NCI-H82 treated with DMSO at 0.1 percent for 48 hours (cell line): ENCODE results near the gene RNU7-1.

ENCODE experiments used
- DNase-seq: peaks from one replicate; lab custom pipeline; 2025; ENCODE audit not compliant: unreplicated experiment; lab: John Stamatoyannopoulos, UW

The RNU7-1 gene

DNA sequence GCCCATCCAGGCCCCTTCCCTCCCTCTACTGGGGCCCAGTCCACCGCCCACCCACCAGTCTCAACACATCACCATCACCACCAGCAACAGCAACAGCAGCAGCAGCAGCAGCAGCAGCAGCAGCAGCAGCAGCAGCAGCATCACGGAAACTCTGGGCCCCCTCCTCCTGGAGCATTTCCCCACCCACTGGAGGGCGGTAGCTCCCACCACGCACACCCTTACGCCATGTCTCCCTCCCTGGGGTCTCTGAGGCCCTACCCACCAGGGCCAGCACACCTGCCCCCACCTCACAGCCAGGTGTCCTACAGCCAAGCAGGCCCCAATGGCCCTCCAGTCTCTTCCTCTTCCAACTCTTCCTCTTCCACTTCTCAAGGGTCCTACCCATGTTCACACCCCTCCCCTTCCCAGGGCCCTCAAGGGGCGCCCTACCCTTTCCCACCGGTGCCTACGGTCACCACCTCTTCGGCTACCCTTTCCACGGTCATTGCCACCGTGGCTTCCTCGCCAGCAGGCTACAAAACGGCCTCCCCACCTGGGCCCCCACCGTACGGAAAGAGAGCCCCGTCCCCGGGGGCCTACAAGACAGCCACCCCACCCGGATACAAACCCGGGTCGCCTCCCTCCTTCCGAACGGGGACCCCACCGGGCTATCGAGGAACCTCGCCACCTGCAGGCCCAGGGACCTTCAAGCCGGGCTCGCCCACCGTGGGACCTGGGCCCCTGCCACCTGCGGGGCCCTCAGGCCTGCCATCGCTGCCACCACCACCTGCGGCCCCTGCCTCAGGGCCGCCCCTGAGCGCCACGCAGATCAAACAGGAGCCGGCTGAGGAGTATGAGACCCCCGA is 6.8 kb upstream of the RNU7-1 start:
- no peak for DNase-seq

DNA sequence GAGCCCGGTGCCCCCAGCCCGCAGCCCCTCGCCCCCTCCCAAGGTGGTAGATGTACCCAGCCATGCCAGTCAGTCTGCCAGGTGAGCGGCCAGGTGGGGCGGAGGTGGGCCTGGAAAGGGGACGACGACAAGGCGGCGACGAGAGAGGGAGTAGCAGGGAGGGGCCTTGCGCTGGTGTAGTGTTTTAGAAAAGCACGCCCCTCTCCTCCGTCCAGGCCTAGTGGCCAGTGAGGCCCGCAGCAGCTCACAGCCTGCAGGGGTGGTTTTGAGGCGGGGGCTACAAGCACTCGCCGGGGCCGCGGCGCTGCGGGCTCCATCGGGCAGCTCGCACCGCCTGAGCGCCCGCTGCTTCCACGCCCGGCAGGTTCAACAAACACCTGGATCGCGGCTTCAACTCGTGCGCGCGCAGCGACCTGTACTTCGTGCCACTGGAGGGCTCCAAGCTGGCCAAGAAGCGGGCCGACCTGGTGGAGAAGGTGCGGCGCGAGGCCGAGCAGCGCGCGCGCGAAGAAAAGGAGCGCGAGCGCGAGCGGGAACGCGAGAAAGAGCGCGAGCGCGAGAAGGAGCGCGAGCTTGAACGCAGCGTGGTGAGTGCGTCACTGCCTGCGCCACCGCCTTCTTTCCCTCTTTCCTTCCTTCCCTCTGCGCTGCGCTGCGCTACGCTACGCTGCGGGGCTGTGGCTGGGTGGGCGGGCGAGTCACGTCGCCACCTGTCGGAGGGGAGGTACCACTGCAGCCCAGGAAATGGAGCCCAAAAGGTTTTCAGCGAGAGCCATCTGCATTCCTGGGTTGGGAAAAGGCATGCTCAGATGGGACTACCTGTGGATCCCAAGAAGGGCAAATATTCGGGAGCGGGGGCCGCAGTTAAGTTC is 5.9 kb upstream of the RNU7-1 start:
- peak; percentile 91 for DNase-seq

DNA sequence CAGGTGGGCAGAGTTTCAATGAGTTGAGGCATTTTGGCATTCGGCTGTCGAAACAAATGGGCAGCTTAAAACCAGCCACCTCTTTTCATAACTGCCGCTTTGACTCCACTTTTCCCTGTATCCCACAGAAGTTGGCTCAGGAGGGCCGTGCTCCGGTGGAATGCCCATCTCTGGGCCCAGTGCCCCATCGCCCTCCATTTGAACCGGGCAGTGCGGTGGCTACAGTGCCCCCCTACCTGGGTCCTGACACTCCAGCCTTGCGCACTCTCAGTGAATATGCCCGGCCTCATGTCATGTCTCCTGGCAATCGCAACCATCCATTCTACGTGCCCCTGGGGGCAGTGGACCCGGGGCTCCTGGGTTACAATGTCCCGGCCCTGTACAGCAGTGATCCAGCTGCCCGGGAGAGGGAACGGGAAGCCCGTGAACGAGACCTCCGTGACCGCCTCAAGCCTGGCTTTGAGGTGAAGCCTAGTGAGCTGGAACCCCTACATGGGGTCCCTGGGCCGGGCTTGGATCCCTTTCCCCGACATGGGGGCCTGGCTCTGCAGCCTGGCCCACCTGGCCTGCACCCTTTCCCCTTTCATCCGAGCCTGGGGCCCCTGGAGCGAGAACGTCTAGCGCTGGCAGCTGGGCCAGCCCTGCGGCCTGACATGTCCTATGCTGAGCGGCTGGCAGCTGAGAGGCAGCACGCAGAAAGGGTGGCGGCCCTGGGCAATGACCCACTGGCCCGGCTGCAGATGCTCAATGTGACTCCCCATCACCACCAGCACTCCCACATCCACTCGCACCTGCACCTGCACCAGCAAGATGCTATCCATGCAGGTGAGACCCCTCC is 5.0 kb upstream of the RNU7-1 start:
- no peak for DNase-seq

DNA sequence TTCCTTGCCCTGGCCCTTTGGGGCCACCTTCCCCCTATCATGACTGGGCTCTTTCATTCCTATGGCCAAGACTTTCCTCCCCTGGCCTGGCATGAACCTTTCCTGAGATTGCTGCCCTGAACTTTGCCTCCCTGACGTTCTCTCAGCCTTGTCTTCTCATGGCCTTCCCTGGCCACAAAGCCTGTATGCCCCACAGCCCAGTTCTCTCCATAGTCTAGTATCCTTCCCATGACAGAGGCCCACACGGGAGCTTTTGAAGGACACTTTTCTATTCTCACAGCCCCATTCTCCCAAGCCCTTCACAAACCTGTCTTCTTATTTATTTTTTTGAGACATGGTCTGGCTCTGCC is 4.5 kb upstream of the RNU7-1 start:
- DNase-seq = no peak

DNA sequence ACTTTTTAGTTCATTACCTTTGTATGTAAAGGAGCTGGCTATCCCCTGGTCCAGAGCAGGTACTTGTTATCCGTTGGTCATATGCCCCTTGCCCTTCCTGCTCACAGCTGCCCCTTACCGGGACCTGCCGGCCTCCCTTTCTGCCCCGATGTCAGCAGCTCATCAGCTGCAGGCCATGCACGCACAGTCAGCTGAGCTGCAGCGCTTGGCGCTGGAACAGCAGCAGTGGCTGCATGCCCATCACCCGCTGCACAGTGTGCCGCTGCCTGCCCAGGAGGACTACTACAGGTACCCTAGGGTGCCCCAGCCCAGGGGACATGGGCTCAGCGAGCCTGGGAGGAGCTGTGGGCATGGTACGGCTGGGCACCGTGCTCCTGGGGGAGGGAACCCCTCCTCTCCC is 2.3 kb upstream of the RNU7-1 start:
- no peak for DNase-seq

DNA sequence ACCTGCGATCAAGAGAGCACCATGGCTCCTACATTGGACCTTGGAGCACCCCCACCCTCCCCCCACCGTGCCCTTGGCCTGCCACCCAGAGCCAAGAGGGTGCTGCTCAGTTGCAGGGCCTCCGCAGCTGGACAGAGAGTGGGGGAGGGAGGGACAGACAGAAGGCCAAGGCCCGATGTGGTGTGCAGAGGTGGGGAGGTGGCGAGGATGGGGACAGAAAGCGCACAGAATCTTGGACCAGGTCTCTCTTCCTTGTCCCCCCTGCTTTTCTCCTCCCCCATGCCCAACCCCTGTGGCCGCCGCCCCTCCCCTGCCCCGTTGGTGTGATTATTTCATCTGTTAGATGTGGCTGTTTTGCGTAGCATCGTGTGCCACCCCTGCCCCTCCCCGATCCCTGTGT is 1.8 kb upstream of the RNU7-1 start:
- no peak for DNase-seq

DNA sequence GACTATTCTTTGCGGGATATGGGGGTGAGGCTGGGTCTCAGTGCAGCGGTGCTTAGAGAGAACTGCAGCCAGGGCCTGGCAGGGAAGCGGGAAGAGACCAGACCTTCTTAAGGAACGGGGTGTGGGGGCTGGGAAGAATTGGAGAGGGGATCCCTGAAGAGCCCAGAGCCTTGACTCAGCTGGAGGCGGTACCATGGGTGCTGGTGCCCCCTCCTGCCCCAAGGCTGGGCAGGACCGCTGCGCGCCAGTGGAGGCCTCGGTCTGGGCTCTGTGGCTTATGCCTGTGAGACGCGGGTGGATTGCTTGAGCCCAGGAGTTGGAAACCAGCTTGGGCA is 1.3 kb upstream of the RNU7-1 start:
- no peak for DNase-seq

DNA sequence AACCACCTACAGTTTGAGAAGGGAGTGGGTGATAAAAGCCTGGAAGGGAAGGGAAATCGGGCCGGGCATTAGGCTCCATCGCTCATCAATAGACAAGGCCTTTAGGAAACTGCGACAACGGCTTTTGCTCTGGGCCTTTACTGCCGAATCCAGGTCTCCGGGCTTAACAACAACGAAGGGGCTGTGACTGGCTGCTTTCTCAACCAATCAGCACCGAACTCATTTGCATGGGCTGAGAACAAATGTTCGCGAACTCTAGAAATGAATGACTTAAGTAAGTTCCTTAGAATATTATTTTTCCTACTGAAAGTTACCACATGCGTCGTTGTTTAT is 261 bp upstream of the RNU7-1 start:
- peak; percentile 96 for DNase-seq

DNA sequence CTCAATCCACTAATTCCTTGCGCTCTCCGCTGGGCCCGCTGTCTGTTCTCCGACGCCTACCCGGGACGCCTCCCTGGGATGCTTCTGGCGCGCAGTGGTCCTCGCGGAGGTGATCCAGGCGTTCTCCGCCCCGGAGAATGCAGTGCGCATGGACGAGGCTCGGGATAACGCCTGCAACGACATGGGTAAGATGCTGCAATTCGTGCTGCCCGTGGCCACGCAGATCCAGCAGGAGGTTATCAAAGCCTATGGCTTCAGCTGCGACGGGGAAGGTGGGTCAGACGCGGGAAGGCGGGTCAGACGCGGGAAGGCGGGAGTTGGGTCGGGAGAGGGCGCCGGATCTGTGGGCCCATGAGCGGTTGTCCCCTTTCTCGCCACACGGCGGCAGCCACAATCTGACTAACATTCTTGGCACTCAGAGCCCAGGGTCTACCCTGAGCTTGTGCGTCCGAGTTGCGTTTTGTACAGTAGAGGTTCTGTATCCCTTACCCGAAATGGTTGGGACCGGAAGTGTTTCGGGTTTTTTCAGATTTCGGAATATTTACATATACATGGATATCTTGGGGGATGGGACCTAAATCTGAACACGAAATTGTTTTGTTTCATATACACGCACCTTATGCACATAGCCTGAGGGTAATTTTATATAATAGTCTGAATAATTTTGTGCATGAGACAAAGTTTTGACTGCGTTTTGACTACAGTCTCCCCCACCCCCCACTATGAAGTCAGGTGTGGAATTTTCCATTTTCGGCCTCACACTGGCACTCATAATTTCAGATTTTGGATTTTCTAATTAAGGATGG is 968 bp downstream of the RNU7-1 start:
- peak; percentile 88 for DNase-seq

DNA sequence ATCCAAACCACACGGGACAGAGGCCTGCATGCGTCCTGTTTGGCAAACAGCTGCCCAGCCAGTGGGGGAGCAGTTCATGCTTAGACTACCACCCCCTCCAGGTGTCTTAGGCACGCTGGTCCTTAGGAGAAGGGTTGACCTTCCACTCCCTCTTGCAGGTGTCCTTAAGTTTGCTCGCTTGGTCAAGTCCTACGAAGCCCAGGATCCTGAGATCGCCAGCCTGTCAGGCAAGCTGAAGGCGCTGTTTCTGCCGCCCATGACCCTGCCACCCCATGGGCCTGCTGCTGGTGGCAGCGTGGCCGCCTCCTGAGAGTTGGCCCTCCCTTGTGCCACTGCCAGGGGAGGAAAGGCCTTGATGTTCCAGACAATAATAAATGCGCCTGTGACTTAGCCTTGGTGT is 2.0 kb downstream of the RNU7-1 start:
- DNase-seq = no peak

DNA sequence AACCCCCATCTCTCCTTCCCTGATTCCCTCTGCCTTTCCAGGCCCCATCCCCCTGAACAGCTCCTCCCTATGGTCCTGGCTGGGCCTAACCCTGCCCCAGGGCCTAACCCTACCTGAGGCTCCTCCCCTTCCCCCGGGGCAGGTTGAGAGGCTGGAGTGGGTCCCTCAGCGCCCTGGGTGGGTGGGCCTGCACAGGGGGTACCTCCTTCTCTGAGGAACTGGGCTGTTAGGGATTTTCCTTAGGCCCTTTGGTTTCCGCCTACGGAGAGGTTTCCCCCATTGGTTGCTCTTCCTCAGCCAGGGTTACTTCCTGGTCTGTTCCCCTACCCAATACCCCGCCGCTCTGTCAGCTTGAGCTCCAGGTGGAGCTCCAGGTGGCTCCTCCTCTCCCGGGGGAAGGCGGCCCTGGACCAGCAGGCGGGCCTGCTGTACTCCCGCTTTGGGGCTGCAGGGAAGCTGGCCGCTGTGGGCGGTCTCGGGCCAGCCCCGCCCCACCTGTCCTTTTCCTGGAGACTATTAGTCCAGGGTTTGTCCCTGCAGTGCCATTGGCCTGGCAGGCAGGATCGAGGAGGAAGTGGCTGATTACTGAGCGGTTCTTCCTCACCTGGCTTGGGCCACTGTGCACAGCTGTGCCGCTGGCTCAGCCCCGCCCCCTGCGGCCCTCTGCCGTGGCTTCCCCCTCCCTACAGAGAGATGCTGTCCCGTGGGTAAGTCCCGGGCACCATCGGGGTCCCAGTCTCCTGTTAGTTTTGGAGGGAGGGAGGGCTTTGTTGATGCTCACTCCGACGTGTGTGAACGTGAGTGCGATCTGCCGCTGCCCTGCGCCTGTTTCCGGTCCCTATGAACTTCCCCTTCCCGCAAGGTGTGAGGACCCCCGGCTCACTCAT is 2.7 kb downstream of the RNU7-1 start:
- peak; percentile 89 for DNase-seq

DNA sequence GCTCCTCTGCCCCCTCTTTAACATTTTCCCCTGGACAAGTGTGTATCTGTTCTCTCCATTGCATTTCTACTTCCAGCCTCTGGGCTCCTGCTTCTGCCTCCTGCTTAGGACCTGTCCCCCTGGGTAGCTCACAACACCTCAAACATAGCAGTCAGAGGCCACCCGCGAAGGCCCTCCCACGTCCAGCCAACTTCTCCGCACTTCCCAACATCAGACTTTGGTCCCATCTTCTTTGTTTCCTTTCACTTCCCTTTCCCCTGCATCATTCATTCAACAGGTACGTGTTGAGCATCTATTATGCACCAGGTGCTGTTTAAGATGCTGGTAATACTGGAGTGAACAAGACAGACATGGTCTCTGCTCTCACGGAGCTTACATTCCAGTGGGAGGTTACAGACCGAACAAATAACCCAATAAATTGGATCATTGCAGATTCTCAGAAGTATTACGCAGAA is 3.3 kb downstream of the RNU7-1 start:
- no peak for DNase-seq

DNA sequence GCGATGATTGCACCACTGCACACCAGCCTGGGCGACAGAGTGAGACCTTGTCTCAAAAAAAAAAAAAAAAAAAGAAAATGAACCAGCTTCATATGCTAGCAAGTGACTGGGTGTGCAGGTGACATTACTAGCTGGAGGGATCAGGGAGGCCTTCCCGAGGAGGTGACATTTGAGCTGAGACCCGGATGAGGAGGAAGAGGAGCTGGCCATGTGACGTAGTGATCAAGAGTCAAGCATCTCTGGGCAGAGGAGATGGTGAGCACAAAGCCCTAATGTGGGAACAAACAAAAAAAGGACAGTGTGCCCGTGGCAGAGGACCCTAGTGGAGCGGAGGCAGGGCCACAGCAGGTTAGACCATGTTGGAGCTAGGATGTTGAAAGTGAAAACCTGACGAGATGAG is 4.0 kb downstream of the RNU7-1 start:
- DNase-seq = no peak

DNA sequence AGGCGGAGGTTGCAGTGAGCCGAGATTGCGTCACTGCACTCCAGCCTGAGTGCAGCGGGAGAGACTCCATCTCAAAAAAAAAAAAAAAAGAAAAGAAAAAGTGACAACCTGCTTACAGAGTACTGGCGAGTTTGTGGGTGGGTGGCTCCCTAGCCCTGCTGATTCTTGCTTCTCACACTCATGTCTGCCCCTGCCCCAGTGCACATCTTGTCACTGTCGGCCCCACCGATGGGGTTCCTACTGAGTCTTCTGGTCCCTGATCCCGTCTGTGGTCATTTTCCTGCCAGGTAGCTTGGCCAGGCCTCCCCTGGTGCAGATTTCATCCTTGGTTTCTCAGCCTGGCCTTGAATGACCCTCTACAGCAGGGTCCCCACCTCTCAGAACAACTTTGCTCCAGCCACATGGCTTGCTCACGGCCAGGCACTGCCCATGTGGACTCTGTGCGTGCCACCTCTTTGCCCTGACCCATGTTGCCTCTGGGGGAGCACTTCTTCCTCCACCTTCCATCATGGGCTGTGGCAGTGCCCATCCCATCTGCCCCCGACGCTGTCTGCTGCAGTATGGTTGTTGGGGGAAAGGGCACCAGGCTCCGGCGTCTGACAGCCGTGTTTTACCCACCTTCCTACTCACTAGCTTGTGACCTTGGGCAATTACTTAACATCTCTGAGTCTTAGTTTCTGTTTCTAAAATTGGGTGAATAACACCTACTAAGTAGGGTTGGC is 5.4 kb downstream of the RNU7-1 start:
- DNase-seq = no peak

DNA sequence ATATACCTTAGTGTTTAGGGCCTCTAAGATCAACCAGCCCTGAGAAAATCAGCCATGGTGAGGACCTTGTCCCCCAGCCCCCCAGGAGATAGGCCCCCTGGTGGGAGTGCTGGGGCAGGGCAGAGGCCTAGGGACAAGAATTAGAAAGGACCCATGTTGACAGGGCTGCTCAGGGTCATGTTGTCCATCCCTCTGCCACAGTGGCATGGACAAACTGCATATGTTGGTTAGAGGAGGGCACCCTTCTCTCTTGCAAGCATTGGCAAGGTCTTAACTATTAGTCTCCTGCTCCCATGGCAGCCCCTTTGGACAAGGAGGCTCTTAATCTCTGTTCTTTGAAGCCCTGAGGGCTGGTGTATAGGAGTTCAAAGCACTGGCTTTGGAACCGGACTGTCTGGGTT is 6.8 kb downstream of the RNU7-1 start:
- no peak for DNase-seq

DNA sequence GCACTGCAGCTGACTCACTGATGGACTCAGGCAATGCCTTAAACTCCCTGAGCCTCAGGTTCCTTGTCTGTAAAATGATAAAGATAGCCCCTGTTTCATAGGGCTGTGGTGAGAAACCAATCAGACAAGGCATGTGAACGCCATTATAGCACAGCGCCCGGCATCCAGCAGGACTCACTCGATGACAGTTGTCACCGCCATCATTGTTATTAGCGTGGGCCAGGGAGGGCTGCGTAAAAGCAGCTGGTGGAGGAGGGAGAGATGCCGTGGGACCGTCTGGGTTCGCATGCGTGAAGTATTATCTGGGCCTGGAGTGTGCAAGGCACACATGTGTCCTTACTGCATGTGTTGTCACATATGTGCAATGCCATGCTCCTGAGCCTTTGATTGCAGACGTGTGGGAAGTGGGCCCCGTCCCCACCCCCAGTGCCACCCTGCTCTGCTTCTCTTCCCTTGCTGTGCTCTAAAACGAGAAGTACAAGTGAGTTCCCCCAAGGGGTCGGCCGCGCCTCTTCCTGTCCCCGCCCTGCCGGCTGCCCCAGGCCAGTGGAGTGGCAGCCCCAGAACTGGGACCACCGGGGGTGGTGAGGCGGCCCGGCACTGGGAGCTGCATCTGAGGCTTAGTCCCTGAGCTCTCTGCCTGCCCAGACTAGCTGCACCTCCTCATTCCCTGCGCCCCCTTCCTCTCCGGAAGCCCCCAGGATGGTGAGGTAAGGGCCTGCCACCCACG is 7.4 kb downstream of the RNU7-1 start, which contains the start of gene PTPN6:
TSS of gene PTPN6 (plus strand) at position 546 of the 730 bp plus-strand sequence. CDS start at position 703, 157 bp downstream.
- DNase-seq = no peak

DNA sequence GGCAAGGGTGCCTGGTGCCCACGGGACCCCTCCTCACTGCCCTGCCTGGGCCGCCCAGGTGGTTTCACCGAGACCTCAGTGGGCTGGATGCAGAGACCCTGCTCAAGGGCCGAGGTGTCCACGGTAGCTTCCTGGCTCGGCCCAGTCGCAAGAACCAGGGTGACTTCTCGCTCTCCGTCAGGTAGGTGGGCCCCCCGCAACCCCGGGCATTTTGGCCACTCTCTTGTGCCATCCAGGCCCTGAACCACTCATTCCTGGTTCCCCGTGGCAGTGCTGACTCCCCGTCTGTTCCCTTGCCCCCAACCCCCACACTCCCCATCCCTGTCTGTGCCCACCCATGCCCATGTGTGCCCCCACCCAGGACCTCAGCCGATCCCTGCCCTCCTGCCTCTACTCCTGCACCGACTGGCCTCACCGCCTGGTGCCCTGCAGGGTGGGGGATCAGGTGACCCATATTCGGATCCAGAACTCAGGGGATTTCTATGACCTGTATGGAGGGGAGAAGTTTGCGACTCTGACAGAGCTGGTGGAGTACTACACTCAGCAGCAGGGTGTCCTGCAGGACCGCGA is 8.0 kb downstream of the RNU7-1 start:
- DNase-seq = no peak
